Thymus (tissue), 11 donors: ENCODE measurements around the gene APC2. TPM values are rescaled to one million over a fixed set of nuclear protein-coding genes. Genes with fewer than 3 reads are reported as not detected.
A peak's percentile ranks its signal among the peaks of the same experiment; 100 is the strongest.

Source experiments
- DNase-seq, 9 donors: peaks; one replicate each; pipeline ENCODE4 v3.0.0-alpha.2; 2013; ENCODE audit warnings: low spot score in 9 of 9, low read depth in 6 of 9, missing footprints in 1 of 9
- H3K27ac ChIP-seq, 2 donors: one replicate each; pipeline ENCODE4 v1.5.1; 2013; ENCODE audit warnings: control low read depth in 1 of 2, low read depth in 1 of 2, low read length in 1 of 2, mild to moderate bottlenecking in 1 of 2, moderate library complexity in 1 of 2
- H3K27me3 ChIP-seq, 2 donors: one replicate each; pipeline ENCODE4 v1.5.1; 2013; ENCODE audit warnings: low read length in 1 of 2; ENCODE audit not compliant: control insufficient read depth in 2 of 2, insufficient read depth in 1 of 2
- H3K36me3 ChIP-seq, 2 donors: one replicate each; pipeline ENCODE4 v1.5.1; 2013; ENCODE audit warnings: low read length in 1 of 2, mild to moderate bottlenecking in 1 of 2, moderate library complexity in 1 of 2; ENCODE audit not compliant: control insufficient read depth in 2 of 2, insufficient read depth in 2 of 2
- H3K4me1 ChIP-seq, 2 donors: one replicate each; pipeline ENCODE4 v1.5.1; 2013; ENCODE audit warnings: low read length in 2 of 2; ENCODE audit not compliant: control insufficient read depth in 2 of 2, insufficient read depth in 2 of 2
- H3K4me3 ChIP-seq, 2 donors: one replicate each; pipeline ENCODE4 v1.5.1; 2013; ENCODE audit warnings: low read length in 2 of 2, control low read depth in 1 of 2, mild to moderate bottlenecking in 1 of 2
- H3K9me3 ChIP-seq, 2 donors: one replicate each; pipeline ENCODE4 v1.5.1; 2013; ENCODE audit warnings: low read length in 1 of 2, mild to moderate bottlenecking in 1 of 2; ENCODE audit not compliant: control insufficient read depth in 2 of 2, insufficient read depth in 1 of 2
- WGBS: extraction: QIAGEN DNeasy Blood & Tissue Kit; methylation state at CpG from one replicate; pipeline ENCODE4 v1.1.7; 2013; 5-methylcytosine and 5-hydroxymethylcytosine counted together
- polyA plus RNA-seq: library from polyadenylated mRNA; stranded (reverse); fragments of 200-250 nt; gene quantifications from one replicate; pipeline ENCODE4 v1.2.3, GENCODE V29; 2013
- total RNA-seq: library from RNA; stranded (reverse); fragments of 120-200 nt; gene quantifications from one replicate; pipeline ENCODE4 v1.2.4, GENCODE V29; 2013
- donor health status: healthy.

APC2 gene
- total and polyA plus RNA-seq, 2 donors: 0.05 to 0.11 TPM

- peaks cover 7 to 24% of the 10 kb centered on the region in 2 donors for H3K36me3 ChIP-seq
- peak; percentile 91 to 100 (median 99) for DNase-seq
- peak overlapping the region; percentile 72 to 76 for H3K27ac ChIP-seq
- H3K4me3 ChIP-seq: peak overlapping the region; percentile 50 to 95
- H3K9me3 ChIP-seq: peaks cover 0 to 8% of the 10 kb centered on the region in 2 donors
- under 1% methylated on average over 72 of the region's 72 CpGs for WGBS
- H3K27me3 ChIP-seq: peaks cover 11 to 17% of the 10 kb centered on the region in 2 donors
- peaks cover 14 to 45% of the 10 kb centered on the region in 2 donors for H3K4me1 ChIP-seq
Measured at GRCh38 chr19:1406774-1407527, 43.0 kb upstream of the APC2 start.

- Histone ChIP-seq H3K36me3 (peaks cover 14 to 30% of the 10 kb centered on the region in 2 donors), H3K4me1 (peaks cover 14 to 38% of the 10 kb centered on the region in 2 donors), H3K27me3 (peaks cover 4 to 9% of the 10 kb centered on the region in 2 donors), H3K4me3 (peak within 1 kb of the TSS; percentile 90 to 95), H3K27ac (peak within 1 kb of the TSS; percentile 76 to 90), H3K9me3 (peaks cover 0 to under 1% of the 10 kb centered on the region in 2 donors)
- under 1% methylated on average over 121 of the region's 121 CpGs for WGBS
- DNase-seq: peak in 2 of 9 donors; percentile 33 to 35
Measured at GRCh38 chr19:1407528-1408299, 42.2 kb upstream of the APC2 start, which contains the start of gene DAZAP1. DAZAP1 (plus strand) TSS chr19:1407586; CDS start chr19:1407774, 188 bp downstream.

- peaks cover 22 to 38% of the 10 kb centered on the region in 2 donors for H3K36me3 ChIP-seq
- H3K4me3 ChIP-seq: peak overlapping the region; percentile 90 to 95
- peak in 4 of 9 donors; percentile 26 to 53 (median 43) for DNase-seq
- peaks cover 0 to under 1% of the 10 kb centered on the region in 2 donors for H3K27me3 ChIP-seq
- H3K9me3 ChIP-seq: no peaks in the 10 kb centered on the region
- H3K27ac ChIP-seq: peak overlapping the region; percentile 75 to 90
- peaks cover 14 to 39% of the 10 kb centered on the region in 2 donors for H3K4me1 ChIP-seq
- WGBS: under 1% methylated on average over 68 of the region's 69 CpGs
Measured at GRCh38 chr19:1408300-1409203, 41.4 kb upstream of the APC2 start.

- DNase-seq: no peak
- Histone ChIP-seq H3K27ac (peak overlapping the region in 1 of 2 donors; percentile 75), H3K27me3 (no peaks in the 10 kb centered on the region), H3K36me3 (peaks cover 23 to 41% of the 10 kb centered on the region in 2 donors), H3K4me3 (peak overlapping the region; percentile 90 to 95), H3K4me1 (peaks cover 14 to 39% of the 10 kb centered on the region in 2 donors), H3K9me3 (no peaks in the 10 kb centered on the region)
- WGBS: 84% methylated on average over 33 of the region's 33 CpGs
Measured at GRCh38 chr19:1409204-1410005, 40.5 kb upstream of the APC2 start.

GRCh38 chr19:1410136-1410786 lies 39.7 kb upstream of the APC2 start:
- H3K9me3 ChIP-seq: no peaks in the 10 kb centered on the region
- no peak overlapping the region for H3K27ac ChIP-seq
- H3K4me3 ChIP-seq: no peak overlapping the region
- no peak for DNase-seq
- H3K27me3 ChIP-seq: no peaks in the 10 kb centered on the region
- H3K36me3 ChIP-seq: peaks cover 23 to 44% of the 10 kb centered on the region in 2 donors
- WGBS: 94% methylated on average over 23 of the region's 23 CpGs
- H3K4me1 ChIP-seq: peaks cover 14 to 43% of the 10 kb centered on the region in 2 donors

- DNase-seq: no peak
- whole genome bisulfite sequencing: 94% methylated on average over 9 of the region's 9 CpGs
- peaks cover 14 to 48% of the 10 kb centered on the region in 2 donors for H3K4me1 ChIP-seq
- no peaks in the 10 kb centered on the region for H3K9me3 ChIP-seq
- H3K27ac ChIP-seq: no peak overlapping the region
- peaks cover 23 to 46% of the 10 kb centered on the region in 2 donors for H3K36me3 ChIP-seq
- H3K4me3 ChIP-seq: no peak overlapping the region
- no peaks in the 10 kb centered on the region for H3K27me3 ChIP-seq
Measured at GRCh38 chr19:1410789-1411188, 39.1 kb upstream of the APC2 start.

- H3K36me3 ChIP-seq: peaks cover 31 to 52% of the 10 kb centered on the region in 2 donors
- H3K27me3 ChIP-seq: no peaks in the 10 kb centered on the region
- peaks cover 14 to 51% of the 10 kb centered on the region in 2 donors for H3K4me1 ChIP-seq
- H3K4me3 ChIP-seq: no peak overlapping the region
- H3K27ac ChIP-seq: no peak overlapping the region
- DNase-seq: no peak
- no peaks in the 10 kb centered on the region for H3K9me3 ChIP-seq
- 94% methylated on average over 29 of the region's 29 CpGs for WGBS
Measured at GRCh38 chr19:1411255-1412191, 38.4 kb upstream of the APC2 start.
